ENCODE measurements around the gene PARM1.

The PARM1 gene

DNA sequence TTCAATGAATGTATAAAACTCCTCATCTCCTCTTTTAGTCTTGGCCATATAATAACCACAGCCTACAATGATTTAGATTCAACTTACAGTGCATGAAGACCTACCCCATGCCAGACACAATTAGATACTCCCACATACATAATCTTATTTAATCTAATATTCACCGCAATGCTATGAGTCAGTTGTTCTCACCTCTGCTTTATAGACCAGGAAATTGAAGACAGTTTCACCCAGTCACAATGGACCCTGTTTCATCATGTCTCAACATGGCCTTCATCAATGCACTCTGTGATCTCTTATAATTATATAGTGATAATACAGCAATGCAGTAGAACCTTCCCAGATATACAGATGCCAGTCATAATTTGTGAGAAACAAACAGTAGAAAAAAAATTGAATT lies 148.6 kb downstream of the PARM1 start:
- DNase-seq (ENCODE audit: low read depth in 3 of 3): no peak

DNA sequence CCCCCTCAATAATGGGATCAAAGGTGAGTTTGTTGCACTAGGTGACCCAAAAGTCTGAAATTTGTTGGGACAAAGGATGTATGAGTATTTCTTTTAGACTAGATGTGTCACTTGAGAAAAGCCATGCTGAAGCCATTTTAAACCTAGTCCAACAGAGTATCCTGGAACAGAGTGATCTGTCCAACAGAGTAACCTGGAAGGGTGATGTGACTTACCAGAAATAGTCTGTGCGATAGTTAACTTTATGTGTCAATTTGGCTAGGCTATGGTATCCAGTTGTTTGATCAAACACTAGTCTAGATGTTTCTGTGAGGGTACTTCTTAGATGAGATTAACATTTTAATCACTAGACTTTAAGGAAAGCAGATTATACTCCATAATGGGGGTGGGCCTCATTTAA lies 154.5 kb downstream of the PARM1 start:
- no peak for DNase-seq (ENCODE audit: low read depth in 3 of 3)

DNA sequence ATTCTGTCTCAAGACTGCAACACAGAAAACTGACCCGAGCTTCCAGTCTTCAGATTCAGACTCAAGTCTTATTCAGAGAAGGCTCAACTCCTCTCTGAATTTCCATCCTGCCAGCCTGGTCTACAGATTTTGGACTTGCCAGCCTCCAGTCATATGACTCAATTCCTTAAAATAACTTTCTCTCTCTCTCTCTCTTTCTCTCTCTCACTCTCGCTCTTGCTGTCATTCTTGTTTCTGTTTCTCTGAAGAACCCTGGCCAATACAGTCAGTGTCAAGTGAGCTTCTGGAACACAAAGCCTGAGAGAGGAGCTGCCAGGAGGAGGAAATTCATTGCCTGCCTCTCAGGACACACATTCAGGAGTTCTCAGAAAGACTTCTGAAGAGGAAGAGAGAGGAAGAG lies 154.9 kb downstream of the PARM1 start:
- no peak for DNase-seq (ENCODE audit: low read depth in 3 of 3)

DNA sequence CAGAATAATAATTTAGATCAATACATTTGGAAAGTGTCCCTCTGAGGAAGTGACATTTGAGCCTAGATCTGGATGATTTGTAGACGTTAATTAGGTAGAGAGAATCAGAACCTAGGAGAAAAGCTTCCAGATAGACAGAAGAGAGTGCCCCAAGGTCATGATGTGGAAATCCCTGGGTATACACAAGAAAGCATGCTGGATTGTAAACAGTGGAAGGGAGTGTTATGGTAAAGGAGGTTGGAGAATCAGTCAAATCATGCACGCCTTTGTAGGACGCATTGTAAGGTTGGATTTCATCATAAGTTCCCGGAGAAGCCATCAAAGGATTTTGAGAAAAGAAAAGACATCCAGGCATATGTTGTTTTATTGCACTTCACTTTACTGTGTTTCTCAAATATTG lies 156.3 kb downstream of the PARM1 start:
- no peak for DNase-seq (ENCODE audit: low read depth in 3 of 3)

DNA sequence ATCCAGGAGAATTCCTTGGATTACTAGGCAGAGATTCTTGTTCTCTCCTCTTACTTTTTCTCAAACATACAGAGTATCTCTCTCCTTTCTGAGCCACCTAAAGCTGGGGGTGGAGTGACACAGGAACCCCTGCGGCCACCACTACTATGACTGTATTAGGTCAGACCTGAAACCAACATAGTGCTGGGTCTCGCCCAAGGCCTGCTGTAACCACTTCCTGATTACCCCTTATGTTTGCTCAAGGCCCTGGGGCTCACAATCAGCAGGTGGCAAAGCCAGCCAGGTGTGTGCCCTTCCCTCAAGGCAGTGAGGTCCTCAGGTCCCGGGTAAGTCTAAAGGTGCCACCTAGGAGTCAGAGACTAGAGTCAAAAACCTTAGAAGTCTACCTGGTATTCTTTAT lies 166.4 kb downstream of the PARM1 start:
- no peak for DNase-seq (ENCODE audit: low read depth in 3 of 3)
